ENCODE data around the gene KRT3. TPM values are rescaled to one million over a fixed set of nuclear protein-coding genes. Genes with fewer than 3 reads are reported as not detected.

The KRT3 gene
- total and polyA plus RNA-seq, 10 of the 15 experiments (the other 5 are each of a cell fraction or from before 2014, with no cell fraction given) = not detected

GRCh38 chr12:52771088-52771487, 24.8 kb downstream of the KRT3 start (continued):
- no peak for TF ChIP-seq ZNF24 (IDR thresholded peaks at IDR 0.05)
- no peak for TF ChIP-seq CHD4 (IDR thresholded peaks at IDR 0.05)
- no peak for TF ChIP-seq CHD1 (IDR thresholded peaks at IDR 0.05; ENCODE audit: low read depth, low read length)
- no peak for TF ChIP-seq RAD21 (IDR thresholded peaks at IDR 0.05; ENCODE audit: insufficient read depth, low read depth, low read length)
- TF ChIP-seq USF1 (IDR thresholded peaks at IDR 0.05; ENCODE audit: borderline replicate concordance, extremely low read length, insufficient read depth, low read depth, low read length) = no peak
- TF ChIP-seq CTCF (IDR thresholded peaks at IDR 0.05 in 2 of 3, conservative IDR thresholded peaks at IDR 0.05 in 1 of 3; ENCODE audit: control insufficient read depth in 2 of 3, extremely low read depth in 1 of 3, insufficient read depth in 1 of 3, low read depth in 3 of 3, low read length in 3 of 3) = no peak
- TF ChIP-seq SUPT20H (IDR thresholded peaks at IDR 0.05; ENCODE audit: borderline replicate concordance, control insufficient read depth, low read depth, low read length) = no peak
- TF ChIP-seq TCF3 (IDR thresholded peaks at IDR 0.05; ENCODE audit: borderline replicate concordance, insufficient read depth, low read depth, low read length) = no peak
- TF ChIP-seq ZNF207 (IDR thresholded peaks at IDR 0.05; ENCODE audit: borderline replicate concordance) = no peak

- in situ Hi-C loops (cut with MboI) = no loop called here
- ChIA-PET POLR2A (no interaction called here), CTCF (interaction anchor here (0.9 kb wide), 1 partner anchor 9 kb away, joined by 3 read pairs; no protein-coding TSS in a partner anchor), SMC1A (ENCODE audit: uncharacterized antibody, unreplicated experiment) (no interaction called here), RAD21 (ENCODE audit: unreplicated experiment) (no interaction called here)
- no peaks in the 10 kb centered on the region for H3K79me2 ChIP-seq (ENCODE audit: control insufficient read depth, insufficient read depth, low read length)
- no peaks in the 10 kb centered on the region for H4K20me1 ChIP-seq (ENCODE audit: control insufficient read depth, insufficient read depth)
- no peak overlapping the region for H2AFZ ChIP-seq (ENCODE audit: control insufficient read depth, low read depth, low read length)
- no peak for ATAC-seq
- no TSS peak for BruUV-seq (replicated peaks)
- no peak overlapping the region for H3K27ac ChIP-seq (ENCODE audit: control insufficient read depth, insufficient read depth)
- H3K9me3 ChIP-seq (replicated peaks; ENCODE audit: control insufficient read depth, insufficient read depth, low read length) = no peaks in the 10 kb centered on the region
- DNase-seq (ENCODE audit: low read depth, low spot score) = no peak
- no peak for FAIRE-seq
- intact Hi-C loops (cut with micrococcal nuclease; ENCODE audit: unreplicated experiment) = no loop called here
- H3K4me2 ChIP-seq (ENCODE audit: control insufficient read depth, insufficient read depth) = no peak overlapping the region
- no peaks in the 10 kb centered on the region for H3K4me1 ChIP-seq (ENCODE audit: control insufficient read depth, insufficient read depth, low read length)
- H3K9ac ChIP-seq (ENCODE audit: control insufficient read depth, insufficient read depth, low read length) = no peak overlapping the region
- no peak overlapping the region for H3K4me3 ChIP-seq
- no peaks in the 10 kb centered on the region for H3K36me3 ChIP-seq (ENCODE audit: control insufficient read depth in 2 of 2, insufficient read depth in 2 of 2, low read length in 1 of 2)
- H3K27me3 ChIP-seq (replicated peaks in 1 of 2; ENCODE audit: control insufficient read depth in 2 of 2, insufficient read depth in 2 of 2, low read length in 1 of 2) = peaks cover 0 to 5% of the 10 kb centered on the region in 2 experiments; a peak in 3 of 4 replicates
- TF ChIP-seq ZBTB11 (CRISPR knock-in tag; IDR thresholded peaks at IDR 0.05) (no peak), ZNF592 (IDR thresholded peaks at IDR 0.05) (no peak), GABPA (IDR thresholded peaks at IDR 0.05; ENCODE audit: low read depth) (no peak)
Measured at GRCh38 chr12:52769946-52770345, 26.0 kb downstream of the KRT3 start.

All from GM12878 (cell line).